ENCODE results near the gene COL1A1. TPM values are rescaled to one million over a fixed set of nuclear protein-coding genes. Genes with fewer than 3 reads are reported as not detected.

The COL1A1 gene
- total RNA-seq, 1 donor from 2014 or later = 14.8 TPM

GRCh38 chr17:50189550-50190292, 11.7 kb downstream of the COL1A1 start:
- no peak overlapping the region for H3K4me3 Mint-ChIP-seq
- DNase-seq (ENCODE audit: low read depth, low spot score) = no peak
- no peaks in the 10 kb centered on the region for H3K9me3 Mint-ChIP-seq
- H3K36me3 Mint-ChIP-seq (ENCODE audit: low read depth) = no peaks in the 10 kb centered on the region
- no peak overlapping the region for H3K27ac Mint-ChIP-seq (ENCODE audit: unreplicated experiment)
- H3K27me3 Mint-ChIP-seq (ENCODE audit: low read depth) = no peaks in the 10 kb centered on the region
- H3K4me1 Mint-ChIP-seq = peaks cover 2% of the 10 kb centered on the region
- TF ChIP-seq CTCF (conservative IDR thresholded peaks at IDR 0.05) = no peak

- Mint-ChIP-seq H3K4me1 (peaks cover 9% of the 10 kb centered on the region), H3K27ac (ENCODE audit: unreplicated experiment) (no peak overlapping the region), H3K4me3 (no peak overlapping the region), H3K36me3 (ENCODE audit: low read depth) (no peaks in the 10 kb centered on the region), H3K27me3 (ENCODE audit: low read depth) (no peaks in the 10 kb centered on the region), H3K9me3 (no peaks in the 10 kb centered on the region)
- no peak for DNase-seq (ENCODE audit: low read depth, low spot score)
- TF ChIP-seq CTCF (conservative IDR thresholded peaks at IDR 0.05) = no peak
Observed at GRCh38 chr17:50188921-50189549, 12.4 kb downstream of the COL1A1 start.

GRCh38 chr17:50188531-50188920, 12.9 kb downstream of the COL1A1 start:
- no peak overlapping the region for H3K4me3 Mint-ChIP-seq
- H3K36me3 Mint-ChIP-seq (ENCODE audit: low read depth) = no peaks in the 10 kb centered on the region
- H3K9me3 Mint-ChIP-seq = no peaks in the 10 kb centered on the region
- no peak overlapping the region for H3K27ac Mint-ChIP-seq (ENCODE audit: unreplicated experiment)
- TF ChIP-seq CTCF (conservative IDR thresholded peaks at IDR 0.05) = no peak
- H3K27me3 Mint-ChIP-seq (ENCODE audit: low read depth) = no peaks in the 10 kb centered on the region
- DNase-seq (ENCODE audit: low read depth, low spot score) = no peak
- peaks cover 14% of the 10 kb centered on the region for H3K4me1 Mint-ChIP-seq

- no peaks in the 10 kb centered on the region for H3K27me3 Mint-ChIP-seq (ENCODE audit: low read depth)
- no peak for DNase-seq (ENCODE audit: low read depth, low spot score)
- no peaks in the 10 kb centered on the region for H3K36me3 Mint-ChIP-seq (ENCODE audit: low read depth)
- peaks cover 16% of the 10 kb centered on the region for H3K4me1 Mint-ChIP-seq
- no peak overlapping the region for H3K4me3 Mint-ChIP-seq
- no peak for TF ChIP-seq CTCF (conservative IDR thresholded peaks at IDR 0.05)
- H3K9me3 Mint-ChIP-seq = no peaks in the 10 kb centered on the region
- H3K27ac Mint-ChIP-seq (ENCODE audit: unreplicated experiment) = no peak overlapping the region
Observed at GRCh38 chr17:50187751-50188530, 13.5 kb downstream of the COL1A1 start.

- Mint-ChIP-seq H3K9me3 (no peaks in the 10 kb centered on the region), H3K27me3 (ENCODE audit: low read depth) (no peaks in the 10 kb centered on the region), H3K27ac (ENCODE audit: unreplicated experiment) (no peak overlapping the region), H3K4me1 (peaks cover 22% of the 10 kb centered on the region), H3K4me3 (no peak overlapping the region), H3K36me3 (ENCODE audit: low read depth) (no peaks in the 10 kb centered on the region)
- TF ChIP-seq CTCF (conservative IDR thresholded peaks at IDR 0.05) = no peak
- DNase-seq (ENCODE audit: low read depth, low spot score) = no peak
Observed at GRCh38 chr17:50187394-50187725, 14.1 kb downstream of the COL1A1 start.
